ENCODE measurements around the gene EBF4.

- TF ChIP-seq CTCF (IDR thresholded peaks at IDR 0.05; ENCODE audit: low read depth, low read length, poor library complexity, severe bottlenecking) (no peak), EZH2phosphoT487 (IDR thresholded peaks at IDR 0.05; ENCODE audit: borderline replicate concordance, low read length) (no peak; the same call in 1 of the 2 replicates)
Measured at GRCh38 chr20:2691663-2692035, 931 bp upstream of the EBF4 start.

Measured in DOHH2 (cell line).